GM12872 (cell line): ENCODE results near the gene ZNF324.
A peak's percentile ranks its signal among the peaks of the same experiment; 100 is the strongest.

Experiments
- TF ChIP-seq, protein P1 (sequence below): IDR thresholded peaks from 3 replicates; pipeline ENCODE4 v1.5.1; 2011; ENCODE audit warnings: low read depth, mild to moderate bottlenecking, low read length, moderate library complexity; ENCODE audit not compliant: insufficient read depth

The ZNF324 gene

DNA sequence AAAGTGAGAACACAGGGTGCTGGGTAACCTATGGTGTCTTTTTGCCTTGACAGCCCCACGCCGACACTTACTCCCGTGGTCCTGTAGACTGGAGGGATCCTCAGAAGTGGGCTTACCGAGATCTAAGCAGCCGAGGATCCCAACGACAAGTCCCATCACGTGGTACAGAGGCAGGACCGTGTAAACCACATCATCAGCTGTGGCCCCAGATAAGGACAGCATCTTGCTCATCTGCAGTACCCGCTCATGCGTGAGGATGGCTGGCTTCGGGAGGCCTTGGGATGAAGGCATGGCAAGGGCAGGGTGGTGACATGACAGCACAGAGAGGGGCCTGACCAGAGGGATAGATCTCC, 42.8 kb downstream of the ZNF324 start:
- TF ChIP-seq, protein P1, sequence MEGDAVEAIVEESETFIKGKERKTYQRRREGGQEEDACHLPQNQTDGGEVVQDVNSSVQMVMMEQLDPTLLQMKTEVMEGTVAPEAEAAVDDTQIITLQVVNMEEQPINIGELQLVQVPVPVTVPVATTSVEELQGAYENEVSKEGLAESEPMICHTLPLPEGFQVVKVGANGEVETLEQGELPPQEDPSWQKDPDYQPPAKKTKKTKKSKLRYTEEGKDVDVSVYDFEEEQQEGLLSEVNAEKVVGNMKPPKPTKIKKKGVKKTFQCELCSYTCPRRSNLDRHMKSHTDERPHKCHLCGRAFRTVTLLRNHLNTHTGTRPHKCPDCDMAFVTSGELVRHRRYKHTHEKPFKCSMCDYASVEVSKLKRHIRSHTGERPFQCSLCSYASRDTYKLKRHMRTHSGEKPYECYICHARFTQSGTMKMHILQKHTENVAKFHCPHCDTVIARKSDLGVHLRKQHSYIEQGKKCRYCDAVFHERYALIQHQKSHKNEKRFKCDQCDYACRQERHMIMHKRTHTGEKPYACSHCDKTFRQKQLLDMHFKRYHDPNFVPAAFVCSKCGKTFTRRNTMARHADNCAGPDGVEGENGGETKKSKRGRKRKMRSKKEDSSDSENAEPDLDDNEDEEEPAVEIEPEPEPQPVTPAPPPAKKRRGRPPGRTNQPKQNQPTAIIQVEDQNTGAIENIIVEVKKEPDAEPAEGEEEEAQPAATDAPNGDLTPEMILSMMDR, result no peak

DNA sequence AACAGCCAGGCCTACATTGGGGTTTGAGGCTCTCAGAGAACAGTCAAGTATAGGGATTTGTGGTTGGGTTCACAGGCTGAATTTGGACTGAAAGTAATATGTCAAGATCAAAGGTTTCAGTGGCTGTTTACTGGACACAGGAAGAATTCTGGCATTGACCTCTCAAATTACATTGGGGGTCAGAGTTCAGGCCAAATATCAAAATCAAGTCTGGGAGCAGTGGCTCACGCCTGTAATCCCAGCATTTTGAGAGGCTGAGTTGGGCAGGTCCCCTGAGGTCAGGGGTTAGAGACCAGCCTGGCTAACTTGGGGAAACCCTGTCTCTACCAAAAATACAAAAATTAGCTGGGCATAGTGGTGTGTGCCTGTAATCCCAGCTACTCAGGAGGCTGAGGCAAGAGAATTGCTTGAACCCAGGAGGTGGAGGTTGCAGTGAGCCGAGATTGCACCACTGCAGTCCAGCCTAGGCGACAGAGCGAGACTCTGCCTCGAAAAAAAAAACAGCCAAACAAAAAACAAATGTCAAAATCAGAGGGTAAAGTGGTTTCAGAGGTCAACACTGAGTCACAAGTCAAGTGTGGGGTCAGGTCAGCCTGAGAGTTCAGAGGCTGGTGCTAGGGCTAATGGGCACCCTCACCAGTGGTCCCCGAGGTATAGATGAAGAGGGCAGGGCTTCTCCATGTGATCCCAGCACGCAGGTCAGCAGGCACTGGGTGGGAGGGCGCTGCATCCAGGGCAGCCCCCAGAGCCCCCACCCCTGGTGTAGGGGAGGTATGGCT, 43.4 kb downstream of the ZNF324 start:
- TF ChIP-seq, protein P1, result no peak

DNA sequence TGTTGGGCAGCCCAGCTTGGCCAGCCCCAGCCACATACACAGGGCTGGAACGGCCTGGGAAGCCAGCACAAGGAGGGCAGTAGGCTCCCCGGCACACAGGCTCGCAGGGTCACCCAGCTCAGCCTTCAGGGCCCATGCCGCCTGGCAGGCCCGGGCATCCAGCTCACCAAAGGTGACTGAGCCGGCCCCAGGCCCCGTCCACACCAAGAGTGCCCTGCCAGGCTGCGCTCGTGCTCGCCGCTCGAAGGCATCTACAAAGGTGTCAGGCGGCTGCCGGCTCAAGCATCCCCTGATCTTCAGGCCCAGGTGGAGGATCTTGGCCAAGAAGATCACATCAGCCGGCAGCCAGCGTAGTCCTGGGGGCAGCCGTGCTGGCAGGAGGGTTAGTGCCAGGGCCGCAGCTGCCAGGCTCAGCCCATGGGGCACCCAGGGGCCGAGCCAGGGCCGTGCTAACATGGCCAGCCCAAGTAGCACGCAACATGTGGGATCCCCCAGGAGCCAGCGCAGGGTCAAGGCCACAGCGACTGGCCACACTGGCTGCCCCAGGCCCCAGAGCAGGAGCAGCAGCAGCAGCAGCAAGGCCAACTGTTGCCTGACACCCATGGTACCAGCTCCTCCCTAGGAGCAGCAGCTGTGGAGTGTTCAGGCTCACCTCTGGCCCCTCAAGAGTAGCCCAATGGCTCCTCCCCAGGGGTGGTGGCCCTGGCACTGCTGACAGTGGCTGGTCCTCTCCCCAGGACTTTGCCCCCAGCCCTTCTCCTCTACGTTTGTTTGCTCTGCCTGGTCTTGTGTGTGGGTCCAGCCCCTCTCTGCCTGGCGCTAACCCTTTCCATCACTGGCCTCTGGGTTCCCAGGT, 44.7 kb downstream of the ZNF324 start, which contains the start of gene SLC27A5:
Gene SLC27A5, minus strand, starts transcription at position 640 of the 856 bp plus-strand sequence. Its CDS starts 37 bp downstream, at position 603.
- TF ChIP-seq, protein P1, result no peak

DNA sequence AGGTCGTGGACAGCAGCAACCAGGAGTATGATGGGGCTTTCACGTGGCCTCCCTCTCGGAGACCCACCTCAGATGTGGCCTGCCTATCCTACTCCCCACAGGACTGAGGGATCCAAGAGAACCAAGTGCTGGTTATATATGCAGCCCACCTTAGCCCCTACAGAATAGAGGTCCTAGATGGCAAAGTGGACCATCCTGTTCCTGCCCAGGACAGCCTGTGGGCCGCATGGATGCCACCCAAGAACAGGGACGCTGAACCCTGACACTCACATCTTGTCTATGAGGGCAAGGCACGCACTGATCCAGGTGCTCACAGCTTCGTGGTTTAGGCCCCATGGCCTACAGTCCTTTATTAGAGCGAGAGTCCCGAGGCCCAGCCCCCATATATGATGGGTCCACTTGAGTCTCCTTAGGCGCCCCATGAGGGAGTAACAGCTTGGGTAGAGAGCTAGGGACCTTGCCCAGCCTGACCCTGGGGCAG, 46.4 kb downstream of the ZNF324 start:
- TF ChIP-seq, protein P1, result no peak

DNA sequence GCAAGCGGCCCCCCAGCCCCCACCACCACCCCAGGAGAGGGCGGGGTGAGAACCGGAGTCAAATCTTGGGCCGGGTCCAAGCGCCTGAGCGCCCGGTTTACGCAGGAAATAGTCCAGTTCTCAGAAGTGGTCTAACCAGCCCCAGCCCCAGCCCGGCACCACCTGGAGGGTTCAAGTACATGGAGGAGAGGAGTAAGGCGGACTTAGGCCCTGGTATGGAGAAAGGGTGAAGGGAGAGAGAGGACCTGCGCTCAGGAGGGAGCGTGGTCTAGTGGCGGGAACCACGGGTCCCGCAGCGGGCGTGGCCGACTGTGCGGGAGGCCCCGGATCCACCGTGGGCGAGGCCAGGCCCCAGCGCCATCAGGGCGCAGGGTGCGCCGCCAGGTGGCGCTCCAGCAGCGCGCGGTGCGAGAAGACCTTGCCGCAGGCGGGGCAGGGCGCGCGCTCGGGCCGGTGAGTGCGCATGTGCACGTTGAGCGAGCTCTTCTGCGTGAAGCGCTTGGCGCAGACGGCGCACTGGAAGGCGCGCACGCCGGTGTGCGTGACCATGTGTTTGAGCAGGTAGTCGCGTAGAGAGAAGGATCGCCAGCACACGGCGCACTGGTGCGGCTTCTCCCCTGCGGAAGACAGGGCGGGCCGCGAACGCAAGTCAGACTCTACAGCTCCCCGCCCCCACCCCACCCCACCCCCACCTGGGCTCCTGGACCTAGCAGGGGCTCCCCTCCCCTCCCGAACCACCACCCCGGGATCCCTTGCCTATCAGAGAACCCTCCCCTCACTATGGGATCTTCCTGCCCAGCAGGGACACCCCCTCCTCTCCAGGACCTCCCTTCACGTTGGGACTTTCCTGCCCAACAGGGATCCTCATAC, 47.0 kb downstream of the ZNF324 start:
- TF ChIP-seq, protein P1, result peak; percentile 80

DNA sequence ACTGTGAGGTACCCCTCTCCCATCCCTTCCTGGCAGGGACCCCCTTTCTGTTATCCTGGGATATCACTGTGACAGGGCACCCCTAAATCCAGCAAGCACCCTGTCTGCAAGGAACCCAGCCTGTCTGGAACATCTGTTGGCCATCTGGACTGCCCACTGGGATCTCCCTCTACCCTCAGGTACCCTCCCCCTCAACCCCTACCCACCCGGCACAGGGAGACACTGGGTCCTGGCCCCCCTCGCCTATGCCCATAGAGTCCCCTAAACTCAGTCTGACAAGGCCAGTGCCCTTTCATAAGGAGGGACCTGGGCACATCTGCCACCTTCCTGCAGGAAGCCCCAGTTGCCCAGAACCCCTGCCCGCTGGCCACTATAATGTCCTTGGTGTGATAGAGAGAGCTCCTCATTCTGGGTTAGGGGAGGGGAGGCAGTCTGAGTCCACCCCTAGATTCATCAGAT, 47.7 kb downstream of the ZNF324 start:
- TF ChIP-seq, protein P1, result no peak

DNA sequence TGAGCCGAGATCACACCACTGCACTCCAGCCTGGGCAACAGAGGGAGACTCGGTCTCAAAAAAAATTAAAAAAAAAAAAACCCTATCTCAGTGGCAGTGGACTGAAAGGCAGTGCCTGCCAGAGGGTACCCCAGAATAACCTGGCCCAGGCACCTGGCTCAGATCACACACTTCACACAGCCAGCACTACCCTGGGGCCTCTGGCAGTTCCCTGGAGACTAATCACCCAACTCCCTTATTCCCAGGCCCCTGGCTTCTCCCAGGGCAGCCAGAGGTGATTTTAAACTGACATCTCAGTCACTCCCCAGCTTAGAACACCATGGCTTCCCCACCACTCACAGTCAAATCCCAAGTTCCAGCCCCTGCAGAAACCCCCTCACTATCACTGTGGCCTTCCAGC, 48.4 kb downstream of the ZNF324 start:
- TF ChIP-seq, protein P1, result no peak
